H9 (cell line): ENCODE results near the gene TMEM131. TPM values are rescaled to one million over a fixed set of nuclear protein-coding genes. Genes with fewer than 3 reads are reported as not detected.

Source experiments
- DNase-seq: peaks from one replicate; pipeline ENCODE4 v3.0.0-alpha.2; 2017
- H2AFZ ChIP-seq: one replicate; pipeline ENCODE4 v1.6.1; 2013; ENCODE audit warnings: mild to moderate bottlenecking, low read length, control low read depth, moderate library complexity
- H2AK5ac ChIP-seq: 2 replicates; pipeline ENCODE4 v1.6.1; 2013; ENCODE audit warnings: low read length, control low read depth, mixed read lengths; ENCODE audit not compliant: insufficient read length
- H2BK120ac ChIP-seq: one replicate; pipeline ENCODE4 v1.6.1; 2013; ENCODE audit warnings: low read depth, mild to moderate bottlenecking, low read length, control low read depth, inconsistent platforms; ENCODE audit not compliant: poor library complexity, severe bottlenecking
- H2BK12ac ChIP-seq: 2 replicates; pipeline ENCODE4 v1.6.1; 2013; ENCODE audit warnings: low read length, control low read depth, mixed read lengths, low read depth; ENCODE audit not compliant: insufficient read length
- H2BK15ac ChIP-seq: 2 replicates; pipeline ENCODE4 v1.6.1; 2013; ENCODE audit warnings: low read depth, low read length, control low read depth
- H2BK20ac ChIP-seq: one replicate; pipeline ENCODE4 v1.6.1; 2013; ENCODE audit warnings: low read depth, mild to moderate bottlenecking, low read length, control low read depth, inconsistent platforms; ENCODE audit not compliant: poor library complexity, severe bottlenecking
- H2BK5ac ChIP-seq: 2 replicates; pipeline ENCODE4 v1.6.1; 2013; ENCODE audit warnings: low read length, control low read depth, mixed read lengths; ENCODE audit not compliant: insufficient read length
- H3K14ac ChIP-seq: 2 replicates; pipeline ENCODE4 v1.6.1; 2013; ENCODE audit warnings: low read length, control low read depth; ENCODE audit not compliant: insufficient read depth
- H3K18ac ChIP-seq: 2 replicates; pipeline ENCODE4 v1.6.1; 2013; ENCODE audit warnings: low read depth, mild to moderate bottlenecking, mixed read lengths, low read length, control low read depth; ENCODE audit not compliant: insufficient read length
- H3K23ac ChIP-seq: 2 replicates; pipeline ENCODE4 v1.6.1; 2013; ENCODE audit warnings: low read length, control low read depth, mixed read lengths, low read depth; ENCODE audit not compliant: insufficient read length
- H3K23me2 ChIP-seq: 2 replicates; pipeline ENCODE4 v1.6.1; 2013; ENCODE audit warnings: low read depth, mild to moderate bottlenecking, mixed read lengths, low read length, control low read depth; ENCODE audit not compliant: insufficient read length, poor library complexity, severe bottlenecking
- H3K27ac ChIP-seq: 2 replicates; pipeline ENCODE4 v1.5.1; 2013; ENCODE audit warnings: low read length, control low read depth, mixed read lengths, low read depth; ENCODE audit not compliant: insufficient read length
- H3K27me3 ChIP-seq: 2 replicates; pipeline ENCODE4 v1.6.1; 2013; ENCODE audit warnings: low read length, control low read depth, inconsistent platforms; ENCODE audit not compliant: insufficient read depth
- H3K4ac ChIP-seq: 2 replicates; pipeline ENCODE4 v1.6.1; 2013; ENCODE audit warnings: low read depth, mild to moderate bottlenecking, control low read depth, inconsistent platforms, low read length, moderate library complexity
- H3K4me1 ChIP-seq: 2 replicates; pipeline ENCODE4 v1.6.1; 2013; ENCODE audit warnings: low read length, control low read depth, inconsistent platforms; ENCODE audit not compliant: insufficient read depth
- H3K4me2 ChIP-seq: 2 replicates; pipeline ENCODE4 v1.6.1; 2013; ENCODE audit warnings: low read length, control low read depth, mixed read lengths; ENCODE audit not compliant: insufficient read length, insufficient read depth
- H3K56ac ChIP-seq: 2 replicates; pipeline ENCODE4 v1.6.1; 2013; ENCODE audit warnings: low read depth, mild to moderate bottlenecking, mixed read lengths, low read length, control low read depth; ENCODE audit not compliant: insufficient read length
- H3K79me1 ChIP-seq: 2 replicates; pipeline ENCODE4 v1.6.1; 2013; ENCODE audit warnings: low read depth, mild to moderate bottlenecking, moderate library complexity, low read length, control low read depth, inconsistent platforms; ENCODE audit not compliant: insufficient read depth, poor library complexity, severe bottlenecking
- H3K79me2 ChIP-seq: 2 replicates; pipeline ENCODE4 v1.6.1; 2013; ENCODE audit warnings: low read length, control low read depth, inconsistent platforms; ENCODE audit not compliant: insufficient read depth
- H3K9ac ChIP-seq: 2 replicates; pipeline ENCODE4 v1.6.1; 2013; ENCODE audit warnings: low read length, control low read depth, mixed read lengths; ENCODE audit not compliant: insufficient read length; ENCODE audit errors: extremely low read depth
- H3K9me3 ChIP-seq: one replicate; pipeline ENCODE4 v1.6.1; 2013; ENCODE audit warnings: low read depth, low read length, inconsistent platforms; ENCODE audit not compliant: control insufficient read depth
- H3T11ph ChIP-seq: one replicate; pipeline ENCODE4 v1.6.1; 2013; ENCODE audit warnings: mild to moderate bottlenecking, low read length, control low read depth, inconsistent platforms
- H4K20me1 ChIP-seq: one replicate; pipeline ENCODE4 v1.6.1; 2013; ENCODE audit not compliant: control insufficient read depth, insufficient read length, insufficient read depth
- H4K5ac ChIP-seq: 2 replicates; pipeline ENCODE4 v1.6.1; 2013; ENCODE audit warnings: low read depth, mild to moderate bottlenecking, mixed read lengths, low read length, control low read depth; ENCODE audit not compliant: insufficient read length
- H4K8ac ChIP-seq: replicated peaks from 2 replicates; pipeline ENCODE4 v1.6.1; 2013; ENCODE audit warnings: low read length, control low read depth, mixed read lengths, low read depth; ENCODE audit not compliant: insufficient read length
- H4K91ac ChIP-seq: 2 replicates; pipeline ENCODE4 v1.6.1; 2013; ENCODE audit warnings: low read depth, mild to moderate bottlenecking, moderate library complexity, mixed read lengths, low read length, control low read depth; ENCODE audit not compliant: insufficient read length
- H3K27ac Mint-ChIP-seq, 3 experiments: 2 replicates in 2 of 3; 3 replicates in 1 of 3; pipeline ENCODE4 v1.8.0; 2020 to 2021; ENCODE audit warnings: mixed read lengths in 3 of 3, mild to moderate bottlenecking in 1 of 3, moderate library complexity in 1 of 3
- H3K27me3 Mint-ChIP-seq: 2 replicates; pipeline ENCODE4 v1.8.0; 2021; ENCODE audit warnings: low read depth, mild to moderate bottlenecking, moderate library complexity, mixed read lengths
- H3K36me3 Mint-ChIP-seq, 3 experiments: 2 replicates in 2 of 3; 3 replicates in 1 of 3; pipeline ENCODE4 v1.8.0; 2020 to 2021; ENCODE audit warnings: low read depth in 3 of 3, mixed read lengths in 3 of 3; ENCODE audit not compliant: insufficient read depth in 1 of 3
- H3K4me1 Mint-ChIP-seq, 2 experiments: 2 replicates each; pipeline ENCODE4 v1.8.0; 2020; ENCODE audit warnings: mixed read lengths in 2 of 2
- H3K4me3 Mint-ChIP-seq, 2 experiments: 2 replicates in 1 of 2; 3 replicates in 1 of 2; pipeline ENCODE4 v1.8.0; 2020 to 2021; ENCODE audit warnings: mild to moderate bottlenecking in 2 of 2, mixed read lengths in 2 of 2, moderate library complexity in 1 of 2
- H3K9me3 Mint-ChIP-seq, 2 experiments: 2 replicates in 1 of 2; 3 replicates in 1 of 2; pipeline ENCODE4 v1.8.0; 2020; ENCODE audit warnings: mild to moderate bottlenecking in 2 of 2, mixed read lengths in 2 of 2, moderate library complexity in 1 of 2
- WGBS: extraction: QIAGEN DNeasy Blood & Tissue Kit; methylation state at CpG from one replicate; pipeline ENCODE4 v1.1.7; 2013; ENCODE audit warnings: missing lambda C conversion rate, low lambda C conversion rate, mixed read lengths; ENCODE audit not compliant: insufficient read length; ENCODE audit errors: extremely low coverage; 5-methylcytosine and 5-hydroxymethylcytosine counted together
- total RNA-seq: library from RNA; stranded (reverse); gene quantifications from 2 replicates; pipeline ENCODE4 v1.2.1, GENCODE V29; 2021
- TF ChIP-seq, protein P1 (sequence below): fragments of 200-600 bp; sonication (generic); conservative IDR thresholded peaks from 3 replicates; pipeline ENCODE4 v1.8.0; 2021; ENCODE audit warnings: antibody characterized with exemption, mild to moderate bottlenecking

TMEM131 gene
- total RNA-seq, 1 experiment from 2014 or later, result 20.9 TPM

DNA sequence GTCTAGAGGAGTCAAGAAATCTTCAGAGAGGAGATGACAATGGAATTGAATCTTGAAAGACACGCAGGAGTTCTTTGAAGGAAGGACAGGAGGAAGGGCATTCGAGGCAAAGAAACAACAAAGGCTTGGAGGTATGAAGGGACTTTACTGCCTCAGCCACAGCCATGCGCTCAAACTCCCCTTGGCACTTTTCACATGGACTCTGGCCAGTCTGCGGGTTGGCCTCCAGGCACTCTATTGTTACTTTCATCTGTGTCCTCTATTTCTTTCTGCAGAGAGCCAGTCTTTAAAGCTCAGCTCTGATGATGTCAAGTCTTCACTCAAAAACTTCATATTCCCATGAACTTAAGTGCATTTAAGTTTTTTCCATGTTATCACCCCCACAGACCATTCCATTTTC lies 186.9 kb downstream of the TMEM131 start:
- Histone ChIP-seq H3K18ac (no peak overlapping the region), H3K27ac (no peak overlapping the region), H3K9ac (no peak overlapping the region), H3K79me2 (no peaks in the 10 kb centered on the region), H3K27me3 (no peaks in the 10 kb centered on the region), H3K9me3 (no peaks in the 10 kb centered on the region), H3T11ph (no peak overlapping the region), H2BK120ac (no peak overlapping the region), H3K79me1 (no peaks in the 10 kb centered on the region), H2BK15ac (no peak overlapping the region), H2AFZ (no peak overlapping the region), H2AK5ac (no peak overlapping the region), H3K4ac (no peak overlapping the region), H2BK12ac (no peak overlapping the region), H3K56ac (no peak overlapping the region), H2BK20ac (no peak overlapping the region), H3K4me2 (no peak overlapping the region), H3K23ac (no peak overlapping the region), H3K14ac (no peak overlapping the region), H3K23me2 (no peaks in the 10 kb centered on the region), H4K5ac (no peak overlapping the region), H4K20me1 (no peaks in the 10 kb centered on the region), H2BK5ac (no peak overlapping the region), H4K91ac (no peak overlapping the region), H3K4me1 (no peaks in the 10 kb centered on the region), H4K8ac (no peak overlapping the region)
- no peak for DNase-seq
- H3K4me3 Mint-ChIP-seq, result no peak overlapping the region
- no peak overlapping the region for H3K27ac Mint-ChIP-seq
- H3K27me3 Mint-ChIP-seq, result no peaks in the 10 kb centered on the region
- TF ChIP-seq, protein P1, sequence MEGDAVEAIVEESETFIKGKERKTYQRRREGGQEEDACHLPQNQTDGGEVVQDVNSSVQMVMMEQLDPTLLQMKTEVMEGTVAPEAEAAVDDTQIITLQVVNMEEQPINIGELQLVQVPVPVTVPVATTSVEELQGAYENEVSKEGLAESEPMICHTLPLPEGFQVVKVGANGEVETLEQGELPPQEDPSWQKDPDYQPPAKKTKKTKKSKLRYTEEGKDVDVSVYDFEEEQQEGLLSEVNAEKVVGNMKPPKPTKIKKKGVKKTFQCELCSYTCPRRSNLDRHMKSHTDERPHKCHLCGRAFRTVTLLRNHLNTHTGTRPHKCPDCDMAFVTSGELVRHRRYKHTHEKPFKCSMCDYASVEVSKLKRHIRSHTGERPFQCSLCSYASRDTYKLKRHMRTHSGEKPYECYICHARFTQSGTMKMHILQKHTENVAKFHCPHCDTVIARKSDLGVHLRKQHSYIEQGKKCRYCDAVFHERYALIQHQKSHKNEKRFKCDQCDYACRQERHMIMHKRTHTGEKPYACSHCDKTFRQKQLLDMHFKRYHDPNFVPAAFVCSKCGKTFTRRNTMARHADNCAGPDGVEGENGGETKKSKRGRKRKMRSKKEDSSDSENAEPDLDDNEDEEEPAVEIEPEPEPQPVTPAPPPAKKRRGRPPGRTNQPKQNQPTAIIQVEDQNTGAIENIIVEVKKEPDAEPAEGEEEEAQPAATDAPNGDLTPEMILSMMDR, result no peak
- peaks cover 0 to 15% (median 11%) of the 10 kb centered on the region in 3 experiments; a peak in 5 of 7 replicates for H3K36me3 Mint-ChIP-seq
- no CpG with 5 or more reads among the region's 4 CpGs for WGBS
- H3K9me3 Mint-ChIP-seq, result no peaks in the 10 kb centered on the region
- H3K4me1 Mint-ChIP-seq, result peaks cover 0 to 14% of the 10 kb centered on the region in 2 experiments
